ENCODE data around the gene HNRNPK.

DNA sequence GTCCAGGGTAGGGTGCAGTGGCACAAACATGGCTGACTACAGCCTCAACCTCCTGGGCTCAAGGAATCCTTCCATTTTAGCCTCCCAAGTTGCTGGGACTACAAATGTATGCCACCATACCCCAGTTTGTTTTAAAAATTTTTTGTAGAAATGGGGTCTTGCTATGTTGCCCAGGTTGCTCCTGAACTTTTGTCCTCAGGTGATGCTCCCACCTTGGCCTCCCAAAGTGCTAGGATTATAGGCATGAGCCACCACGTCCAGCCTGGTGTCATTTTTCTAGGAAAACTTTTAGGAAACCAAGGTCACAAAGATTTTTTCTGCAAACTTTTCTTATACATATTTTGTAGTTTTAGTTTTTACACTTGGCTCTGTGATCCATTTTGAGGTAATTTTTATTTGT is 11.3 kb upstream of the HNRNPK start:
- TF ChIP-seq, protein P1, sequence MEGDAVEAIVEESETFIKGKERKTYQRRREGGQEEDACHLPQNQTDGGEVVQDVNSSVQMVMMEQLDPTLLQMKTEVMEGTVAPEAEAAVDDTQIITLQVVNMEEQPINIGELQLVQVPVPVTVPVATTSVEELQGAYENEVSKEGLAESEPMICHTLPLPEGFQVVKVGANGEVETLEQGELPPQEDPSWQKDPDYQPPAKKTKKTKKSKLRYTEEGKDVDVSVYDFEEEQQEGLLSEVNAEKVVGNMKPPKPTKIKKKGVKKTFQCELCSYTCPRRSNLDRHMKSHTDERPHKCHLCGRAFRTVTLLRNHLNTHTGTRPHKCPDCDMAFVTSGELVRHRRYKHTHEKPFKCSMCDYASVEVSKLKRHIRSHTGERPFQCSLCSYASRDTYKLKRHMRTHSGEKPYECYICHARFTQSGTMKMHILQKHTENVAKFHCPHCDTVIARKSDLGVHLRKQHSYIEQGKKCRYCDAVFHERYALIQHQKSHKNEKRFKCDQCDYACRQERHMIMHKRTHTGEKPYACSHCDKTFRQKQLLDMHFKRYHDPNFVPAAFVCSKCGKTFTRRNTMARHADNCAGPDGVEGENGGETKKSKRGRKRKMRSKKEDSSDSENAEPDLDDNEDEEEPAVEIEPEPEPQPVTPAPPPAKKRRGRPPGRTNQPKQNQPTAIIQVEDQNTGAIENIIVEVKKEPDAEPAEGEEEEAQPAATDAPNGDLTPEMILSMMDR (IDR thresholded peaks at IDR 0.05) = no peak
- TF ChIP-seq ZFX (IDR thresholded peaks at IDR 0.05; ENCODE audit: borderline replicate concordance) = no peak
